Measurements from ENCODE around the gene SLC23A2. TPM values are rescaled to one million over a fixed set of nuclear protein-coding genes. Genes with fewer than 3 reads are reported as not detected.
"Not testable (repeated sequence)": the region's sequence is repeated elsewhere in the genome, so short reads cannot be mapped to it uniquely, and the experiment has no call there.

SLC23A2 gene
- total RNA-seq, 1 experiment from 2014 or later: 22.3 TPM

DNA sequence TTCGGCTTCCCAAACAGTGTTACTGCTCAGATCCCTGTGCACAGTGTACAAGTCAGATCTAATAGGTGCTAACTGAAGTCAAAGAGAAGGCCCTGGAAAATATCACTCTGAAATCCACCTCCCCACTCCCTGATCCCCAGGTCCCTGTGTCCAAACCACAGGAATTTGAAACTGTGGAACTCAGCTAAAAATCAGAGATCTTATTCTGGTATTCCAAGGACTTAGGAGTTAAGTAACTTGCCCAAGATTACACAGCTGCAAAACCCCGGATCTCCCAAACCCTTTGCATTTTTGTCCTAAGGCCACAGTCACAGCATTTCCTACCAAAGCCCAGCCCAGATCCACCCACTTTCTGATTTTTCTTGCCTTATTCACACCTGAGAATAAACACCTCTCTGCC is 32.3 kb upstream of the SLC23A2 start:
- Histone ChIP-seq H3K9me3 (ENCODE audit: insufficient read depth, low read depth) (no peaks in the 10 kb centered on the region), H2AFZ (no peak overlapping the region), H3K36me3 (ENCODE audit: low read depth) (no peaks in the 10 kb centered on the region), H3K27me3 (ENCODE audit: insufficient read depth, low read depth) (no peaks in the 10 kb centered on the region), H3K9me2 (ENCODE audit: insufficient read depth) (no peaks in the 10 kb centered on the region), H3F3A (ENCODE audit: insufficient read depth, low read depth) (peaks cover 35% of the 10 kb centered on the region; the same call in 1 of the 2 replicates), H3K4me1 (replicated peaks; ENCODE audit: insufficient read depth) (peaks cover 53% of the 10 kb centered on the region), H3K4me3 (no peak overlapping the region), H3K27ac (peak overlapping the region; percentile 87), H3K79me2 (ENCODE audit: low read depth) (no peaks in the 10 kb centered on the region), H3K4me2 (peak overlapping the region; percentile 32), H4K20me1 (ENCODE audit: insufficient read depth) (no peaks in the 10 kb centered on the region)
- ChIA-PET CTCF (no interaction called here), POLR2A (ENCODE audit: unreplicated experiment) (no interaction called here)
- DNase-seq: peak; percentile 13 to 87
- no peak for TF ChIP-seq CTCF (conservative IDR thresholded peaks at IDR 0.05)
- TF ChIP-seq EZH2 (IDR thresholded peaks at IDR 0.05; ENCODE audit: low read depth): no peak
- intact Hi-C loops (cut with micrococcal nuclease; ENCODE audit: unreplicated experiment): loop anchor here (2.0 kb wide), 1 partner anchor 25 kb away; no protein-coding TSS in a partner anchor
- no TSS peak for BruUV-seq (replicated peaks)

GRCh38 chr20:5031701-5032100 is 30.4 kb upstream of the SLC23A2 start:
- H3K4me2 ChIP-seq: peak overlapping the region; percentile 23
- CTCF ChIA-PET; H3K4me3 ChIP-seq; H3K9me3 ChIP-seq (ENCODE audit: insufficient read depth, low read depth); POLR2A ChIA-PET (ENCODE audit: unreplicated experiment); H3K36me3 ChIP-seq (ENCODE audit: low read depth); H2AFZ ChIP-seq; BruUV-seq (replicated peaks); H3K9me2 ChIP-seq (ENCODE audit: insufficient read depth); DNase-seq; H3K27me3 ChIP-seq (ENCODE audit: insufficient read depth, low read depth); H3K79me2 ChIP-seq (ENCODE audit: low read depth); H4K20me1 ChIP-seq (ENCODE audit: insufficient read depth): not testable (repeated sequence)
- intact Hi-C loops (cut with micrococcal nuclease; ENCODE audit: unreplicated experiment): loop anchor here (2.0 kb wide), 1 partner anchor 23 kb away; no protein-coding TSS in a partner anchor
- peaks cover 35% of the 10 kb centered on the region; the same call in 1 of the 2 replicates for H3F3A ChIP-seq (ENCODE audit: insufficient read depth, low read depth)
- H3K27ac ChIP-seq: peak overlapping the region; percentile 87
- H3K4me1 ChIP-seq (replicated peaks; ENCODE audit: insufficient read depth): peaks cover 53% of the 10 kb centered on the region

GRCh38 chr20:5031206-5031557 is 29.9 kb upstream of the SLC23A2 start:
- Histone ChIP-seq H3K4me2 (peak overlapping the region; percentile 23), H3K9me3 (ENCODE audit: insufficient read depth, low read depth) (no peaks in the 10 kb centered on the region), H3K27me3 (ENCODE audit: insufficient read depth, low read depth) (no peaks in the 10 kb centered on the region), H3K36me3 (ENCODE audit: low read depth) (no peaks in the 10 kb centered on the region), H4K20me1 (ENCODE audit: insufficient read depth) (no peaks in the 10 kb centered on the region), H3K9me2 (ENCODE audit: insufficient read depth) (no peaks in the 10 kb centered on the region), H3K27ac (peak overlapping the region; percentile 87), H3K4me3 (no peak overlapping the region), H2AFZ (no peak overlapping the region), H3K79me2 (ENCODE audit: low read depth) (no peaks in the 10 kb centered on the region), H3K4me1 (replicated peaks; ENCODE audit: insufficient read depth) (peaks cover 53% of the 10 kb centered on the region), H3F3A (ENCODE audit: insufficient read depth, low read depth) (peaks cover 35% of the 10 kb centered on the region; the same call in 1 of the 2 replicates)
- intact Hi-C loops (cut with micrococcal nuclease; ENCODE audit: unreplicated experiment): no loop called here
- peak; percentile 29 to 79 for DNase-seq
- ChIA-PET CTCF (interaction anchor here (0.7 kb wide), 1 partner anchor 888 kb away, joined by 3 read pairs; no protein-coding TSS in a partner anchor), POLR2A (ENCODE audit: unreplicated experiment) (no interaction called here)
- TF ChIP-seq CTCF (conservative IDR thresholded peaks at IDR 0.05) (no peak), EZH2 (IDR thresholded peaks at IDR 0.05; ENCODE audit: low read depth) (no peak)
- no TSS peak for BruUV-seq (replicated peaks)

Data from PC-9 (cell line).